H9 (cell line): ENCODE data around the gene CDO1. TPM values are rescaled to one million over a fixed set of nuclear protein-coding genes. Genes with fewer than 3 reads are reported as not detected.
A peak's percentile ranks its signal among the peaks of the same experiment; 100 is the strongest.

Experiments
- DNase-seq: peaks from one replicate; pipeline ENCODE4 v3.0.0-alpha.2; 2017
- H2AFZ ChIP-seq: one replicate; pipeline ENCODE4 v1.6.1; 2013; ENCODE audit warnings: mild to moderate bottlenecking, low read length, control low read depth, moderate library complexity
- H2AK5ac ChIP-seq: 2 replicates; pipeline ENCODE4 v1.6.1; 2013; ENCODE audit warnings: low read length, control low read depth, mixed read lengths; ENCODE audit not compliant: insufficient read length
- H2BK120ac ChIP-seq: one replicate; pipeline ENCODE4 v1.6.1; 2013; ENCODE audit warnings: low read depth, mild to moderate bottlenecking, low read length, control low read depth, inconsistent platforms; ENCODE audit not compliant: poor library complexity, severe bottlenecking
- H2BK12ac ChIP-seq: 2 replicates; pipeline ENCODE4 v1.6.1; 2013; ENCODE audit warnings: low read length, control low read depth, mixed read lengths, low read depth; ENCODE audit not compliant: insufficient read length
- H2BK15ac ChIP-seq: 2 replicates; pipeline ENCODE4 v1.6.1; 2013; ENCODE audit warnings: low read depth, low read length, control low read depth
- H2BK20ac ChIP-seq: one replicate; pipeline ENCODE4 v1.6.1; 2013; ENCODE audit warnings: low read depth, mild to moderate bottlenecking, low read length, control low read depth, inconsistent platforms; ENCODE audit not compliant: poor library complexity, severe bottlenecking
- H2BK5ac ChIP-seq: 2 replicates; pipeline ENCODE4 v1.6.1; 2013; ENCODE audit warnings: low read length, control low read depth, mixed read lengths; ENCODE audit not compliant: insufficient read length
- H3K14ac ChIP-seq: 2 replicates; pipeline ENCODE4 v1.6.1; 2013; ENCODE audit warnings: low read length, control low read depth; ENCODE audit not compliant: insufficient read depth
- H3K18ac ChIP-seq: 2 replicates; pipeline ENCODE4 v1.6.1; 2013; ENCODE audit warnings: low read depth, mild to moderate bottlenecking, mixed read lengths, low read length, control low read depth; ENCODE audit not compliant: insufficient read length
- H3K23ac ChIP-seq: 2 replicates; pipeline ENCODE4 v1.6.1; 2013; ENCODE audit warnings: low read length, control low read depth, mixed read lengths, low read depth; ENCODE audit not compliant: insufficient read length
- H3K23me2 ChIP-seq: 2 replicates; pipeline ENCODE4 v1.6.1; 2013; ENCODE audit warnings: low read depth, mild to moderate bottlenecking, mixed read lengths, low read length, control low read depth; ENCODE audit not compliant: insufficient read length, poor library complexity, severe bottlenecking
- H3K27ac ChIP-seq: 2 replicates; pipeline ENCODE4 v1.5.1; 2013; ENCODE audit warnings: low read length, control low read depth, mixed read lengths, low read depth; ENCODE audit not compliant: insufficient read length
- H3K27me3 ChIP-seq: 2 replicates; pipeline ENCODE4 v1.6.1; 2013; ENCODE audit warnings: low read length, control low read depth, inconsistent platforms; ENCODE audit not compliant: insufficient read depth
- H3K4ac ChIP-seq: 2 replicates; pipeline ENCODE4 v1.6.1; 2013; ENCODE audit warnings: low read depth, mild to moderate bottlenecking, control low read depth, inconsistent platforms, low read length, moderate library complexity
- H3K4me1 ChIP-seq: 2 replicates; pipeline ENCODE4 v1.6.1; 2013; ENCODE audit warnings: low read length, control low read depth, inconsistent platforms; ENCODE audit not compliant: insufficient read depth
- H3K4me2 ChIP-seq: 2 replicates; pipeline ENCODE4 v1.6.1; 2013; ENCODE audit warnings: low read length, control low read depth, mixed read lengths; ENCODE audit not compliant: insufficient read length, insufficient read depth
- H3K56ac ChIP-seq: 2 replicates; pipeline ENCODE4 v1.6.1; 2013; ENCODE audit warnings: low read depth, mild to moderate bottlenecking, mixed read lengths, low read length, control low read depth; ENCODE audit not compliant: insufficient read length
- H3K79me1 ChIP-seq: 2 replicates; pipeline ENCODE4 v1.6.1; 2013; ENCODE audit warnings: low read depth, mild to moderate bottlenecking, moderate library complexity, low read length, control low read depth, inconsistent platforms; ENCODE audit not compliant: insufficient read depth, poor library complexity, severe bottlenecking
- H3K79me2 ChIP-seq: 2 replicates; pipeline ENCODE4 v1.6.1; 2013; ENCODE audit warnings: low read length, control low read depth, inconsistent platforms; ENCODE audit not compliant: insufficient read depth
- H3K9ac ChIP-seq: 2 replicates; pipeline ENCODE4 v1.6.1; 2013; ENCODE audit warnings: low read length, control low read depth, mixed read lengths; ENCODE audit not compliant: insufficient read length; ENCODE audit errors: extremely low read depth
- H3K9me3 ChIP-seq: one replicate; pipeline ENCODE4 v1.6.1; 2013; ENCODE audit warnings: low read depth, low read length, inconsistent platforms; ENCODE audit not compliant: control insufficient read depth
- H3T11ph ChIP-seq: one replicate; pipeline ENCODE4 v1.6.1; 2013; ENCODE audit warnings: mild to moderate bottlenecking, low read length, control low read depth, inconsistent platforms
- H4K20me1 ChIP-seq: one replicate; pipeline ENCODE4 v1.6.1; 2013; ENCODE audit not compliant: control insufficient read depth, insufficient read length, insufficient read depth
- H4K5ac ChIP-seq: 2 replicates; pipeline ENCODE4 v1.6.1; 2013; ENCODE audit warnings: low read depth, mild to moderate bottlenecking, mixed read lengths, low read length, control low read depth; ENCODE audit not compliant: insufficient read length
- H4K8ac ChIP-seq: replicated peaks from 2 replicates; pipeline ENCODE4 v1.6.1; 2013; ENCODE audit warnings: low read length, control low read depth, mixed read lengths, low read depth; ENCODE audit not compliant: insufficient read length
- H4K91ac ChIP-seq: 2 replicates; pipeline ENCODE4 v1.6.1; 2013; ENCODE audit warnings: low read depth, mild to moderate bottlenecking, moderate library complexity, mixed read lengths, low read length, control low read depth; ENCODE audit not compliant: insufficient read length
- H3K27ac Mint-ChIP-seq, 3 experiments: 2 replicates in 2 of 3; 3 replicates in 1 of 3; pipeline ENCODE4 v1.8.0; 2020 to 2021; ENCODE audit warnings: mixed read lengths in 3 of 3, mild to moderate bottlenecking in 1 of 3, moderate library complexity in 1 of 3
- H3K27me3 Mint-ChIP-seq: 2 replicates; pipeline ENCODE4 v1.8.0; 2021; ENCODE audit warnings: low read depth, mild to moderate bottlenecking, moderate library complexity, mixed read lengths
- H3K36me3 Mint-ChIP-seq, 3 experiments: 2 replicates in 2 of 3; 3 replicates in 1 of 3; pipeline ENCODE4 v1.8.0; 2020 to 2021; ENCODE audit warnings: low read depth in 3 of 3, mixed read lengths in 3 of 3; ENCODE audit not compliant: insufficient read depth in 1 of 3
- H3K4me1 Mint-ChIP-seq, 2 experiments: 2 replicates each; pipeline ENCODE4 v1.8.0; 2020; ENCODE audit warnings: mixed read lengths in 2 of 2
- H3K4me3 Mint-ChIP-seq, 2 experiments: 2 replicates in 1 of 2; 3 replicates in 1 of 2; pipeline ENCODE4 v1.8.0; 2020 to 2021; ENCODE audit warnings: mild to moderate bottlenecking in 2 of 2, mixed read lengths in 2 of 2, moderate library complexity in 1 of 2
- H3K9me3 Mint-ChIP-seq, 2 experiments: 2 replicates in 1 of 2; 3 replicates in 1 of 2; pipeline ENCODE4 v1.8.0; 2020; ENCODE audit warnings: mild to moderate bottlenecking in 2 of 2, mixed read lengths in 2 of 2, moderate library complexity in 1 of 2
- WGBS: extraction: QIAGEN DNeasy Blood & Tissue Kit; methylation state at CpG from one replicate; pipeline ENCODE4 v1.1.7; 2013; ENCODE audit warnings: missing lambda C conversion rate, low lambda C conversion rate, mixed read lengths; ENCODE audit not compliant: insufficient read length; ENCODE audit errors: extremely low coverage; 5-methylcytosine and 5-hydroxymethylcytosine counted together
- total RNA-seq: library from RNA; stranded (reverse); gene quantifications from 2 replicates; pipeline ENCODE4 v1.2.1, GENCODE V29; 2021
- TF ChIP-seq, protein P1 (sequence below): fragments of 200-600 bp; sonication (generic); conservative IDR thresholded peaks from 3 replicates; pipeline ENCODE4 v1.8.0; 2021; ENCODE audit warnings: antibody characterized with exemption, mild to moderate bottlenecking

CDO1 gene
- total RNA-seq, 1 experiment from 2014 or later, result 11.2 TPM

DNA sequence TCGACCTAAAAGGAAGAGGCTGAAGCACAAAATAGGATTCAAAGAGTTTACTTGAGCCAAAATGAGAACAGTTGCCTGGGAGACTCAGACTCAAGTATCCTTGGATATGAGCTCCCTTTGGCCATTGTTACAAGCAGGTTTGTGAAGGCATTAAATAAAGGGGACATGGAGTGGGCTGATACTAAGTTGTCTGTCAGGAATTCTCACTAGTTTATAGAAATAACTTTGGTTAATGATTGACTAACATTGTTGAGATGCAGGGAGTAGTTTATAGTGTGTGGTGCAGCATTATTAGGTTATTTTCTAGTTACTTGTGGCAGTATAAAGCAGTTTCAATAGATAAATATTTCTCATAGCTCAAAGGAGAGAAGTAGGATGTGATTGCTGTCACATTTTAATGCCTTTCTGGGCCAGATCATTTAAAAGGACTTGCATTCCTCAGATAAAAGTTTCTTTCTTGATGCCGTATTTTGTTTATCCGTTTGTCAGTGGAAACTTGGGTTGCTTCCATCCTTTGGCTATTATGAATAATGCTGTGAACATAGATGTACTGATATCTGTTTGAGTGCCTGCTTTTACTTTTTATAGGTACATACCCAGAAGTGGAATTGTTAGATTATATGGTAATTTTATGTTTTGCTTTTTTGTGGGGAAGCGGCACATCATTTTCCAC lies 34.4 kb upstream of the CDO1 start:
- Mint-ChIP-seq H3K27me3 (no peaks in the 10 kb centered on the region), H3K27ac (peak overlapping the region in 1 of 3 experiments; percentile 23; a peak in 2 of 7 replicates), H3K9me3 (peaks cover 10 to 12% of the 10 kb centered on the region in 2 experiments), H3K4me3 (no peak overlapping the region), H3K36me3 (peaks cover 0 to 20% (median 3%) of the 10 kb centered on the region in 3 experiments; a peak in 6 of 7 replicates), H3K4me1 (peaks cover 12 to 15% of the 10 kb centered on the region in 2 experiments; a peak in 3 of 4 replicates)
- H3K27ac ChIP-seq, result no peak overlapping the region
- no peak overlapping the region for H3K9ac ChIP-seq
- H4K20me1 ChIP-seq, result no peaks in the 10 kb centered on the region
- DNase-seq, result no peak
- H3K18ac ChIP-seq, result no peak overlapping the region
- no peaks in the 10 kb centered on the region; the same call in 1 of the 2 replicates for H3K4me1 ChIP-seq
- H2BK15ac ChIP-seq, result no peak overlapping the region
- no peak overlapping the region for H2BK12ac ChIP-seq
- H3K23ac ChIP-seq, result no peak overlapping the region
- no peak overlapping the region for H2BK20ac ChIP-seq
- H3K4ac ChIP-seq, result no peak overlapping the region
- no CpG with 5 or more reads among the region's 4 CpGs for WGBS
- no peak overlapping the region for H3T11ph ChIP-seq
- TF ChIP-seq, protein P1, sequence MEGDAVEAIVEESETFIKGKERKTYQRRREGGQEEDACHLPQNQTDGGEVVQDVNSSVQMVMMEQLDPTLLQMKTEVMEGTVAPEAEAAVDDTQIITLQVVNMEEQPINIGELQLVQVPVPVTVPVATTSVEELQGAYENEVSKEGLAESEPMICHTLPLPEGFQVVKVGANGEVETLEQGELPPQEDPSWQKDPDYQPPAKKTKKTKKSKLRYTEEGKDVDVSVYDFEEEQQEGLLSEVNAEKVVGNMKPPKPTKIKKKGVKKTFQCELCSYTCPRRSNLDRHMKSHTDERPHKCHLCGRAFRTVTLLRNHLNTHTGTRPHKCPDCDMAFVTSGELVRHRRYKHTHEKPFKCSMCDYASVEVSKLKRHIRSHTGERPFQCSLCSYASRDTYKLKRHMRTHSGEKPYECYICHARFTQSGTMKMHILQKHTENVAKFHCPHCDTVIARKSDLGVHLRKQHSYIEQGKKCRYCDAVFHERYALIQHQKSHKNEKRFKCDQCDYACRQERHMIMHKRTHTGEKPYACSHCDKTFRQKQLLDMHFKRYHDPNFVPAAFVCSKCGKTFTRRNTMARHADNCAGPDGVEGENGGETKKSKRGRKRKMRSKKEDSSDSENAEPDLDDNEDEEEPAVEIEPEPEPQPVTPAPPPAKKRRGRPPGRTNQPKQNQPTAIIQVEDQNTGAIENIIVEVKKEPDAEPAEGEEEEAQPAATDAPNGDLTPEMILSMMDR, result no peak
- no peak overlapping the region for H3K14ac ChIP-seq
- H3K27me3 ChIP-seq, result no peaks in the 10 kb centered on the region
- H4K8ac ChIP-seq, result no peak overlapping the region
- peaks cover 4% of the 10 kb centered on the region; the same call in 1 of the 2 replicates for H3K79me2 ChIP-seq
- H2AK5ac ChIP-seq, result no peak overlapping the region
- no peak overlapping the region for H2AFZ ChIP-seq
- H4K91ac ChIP-seq, result no peak overlapping the region
- H4K5ac ChIP-seq, result no peak overlapping the region
- H3K9me3 ChIP-seq, result no peaks in the 10 kb centered on the region
- H3K23me2 ChIP-seq, result no peaks in the 10 kb centered on the region
- H2BK5ac ChIP-seq, result no peak overlapping the region
- H3K4me2 ChIP-seq, result no peak overlapping the region
- H2BK120ac ChIP-seq, result no peak overlapping the region
- H3K56ac ChIP-seq, result no peak overlapping the region
- H3K79me1 ChIP-seq, result no peaks in the 10 kb centered on the region
